GM19438 (cell line): ENCODE results near the gene TUBA8.
"Not testable (repeated sequence)": the region's sequence is repeated elsewhere in the genome, so short reads cannot be mapped to it uniquely, and the experiment has no call there.

ENCODE experiments used
- ATAC-seq: cut with Tn5 transposase; IDR thresholded peaks from one replicate; pipeline ENCODE4 v1.9.1; 2021; ENCODE audit warnings: low read depth; ENCODE audit not compliant: unreplicated experiment

Gene TUBA8

GRCh38 chr22:18165356-18165755 lies 54.7 kb downstream of the TUBA8 start:
- not testable (repeated sequence) for ATAC-seq

- ATAC-seq: not testable (repeated sequence)
Observed at GRCh38 chr22:18170284-18170683, 59.7 kb downstream of the TUBA8 start.

- not testable (repeated sequence) for ATAC-seq
Observed at GRCh38 chr22:18172203-18172602, 61.6 kb downstream of the TUBA8 start.

GRCh38 chr22:18172776-18173175 lies 62.2 kb downstream of the TUBA8 start:
- ATAC-seq: not testable (repeated sequence)

GRCh38 chr22:18173441-18173840 lies 62.8 kb downstream of the TUBA8 start:
- not testable (repeated sequence) for ATAC-seq
